B cell (primary cell): Measurements from ENCODE around the gene FOXN3.

Source experiments
- CTCF ChIP-seq: fragments of 200-600 bp; IDR thresholded peaks from one replicate; pipeline ENCODE4 v1.8.0; 2022; ENCODE audit warnings: antibody characterized with exemption, mild to moderate bottlenecking
- EZH2 ChIP-seq: IDR thresholded peaks from 2 replicates; pipeline ENCODE4 v1.6.1; 2012; ENCODE audit warnings: borderline replicate concordance, low read depth, mild to moderate bottlenecking, moderate library complexity, low read length; ENCODE audit not compliant: insufficient read depth, poor library complexity, severe bottlenecking

DNA sequence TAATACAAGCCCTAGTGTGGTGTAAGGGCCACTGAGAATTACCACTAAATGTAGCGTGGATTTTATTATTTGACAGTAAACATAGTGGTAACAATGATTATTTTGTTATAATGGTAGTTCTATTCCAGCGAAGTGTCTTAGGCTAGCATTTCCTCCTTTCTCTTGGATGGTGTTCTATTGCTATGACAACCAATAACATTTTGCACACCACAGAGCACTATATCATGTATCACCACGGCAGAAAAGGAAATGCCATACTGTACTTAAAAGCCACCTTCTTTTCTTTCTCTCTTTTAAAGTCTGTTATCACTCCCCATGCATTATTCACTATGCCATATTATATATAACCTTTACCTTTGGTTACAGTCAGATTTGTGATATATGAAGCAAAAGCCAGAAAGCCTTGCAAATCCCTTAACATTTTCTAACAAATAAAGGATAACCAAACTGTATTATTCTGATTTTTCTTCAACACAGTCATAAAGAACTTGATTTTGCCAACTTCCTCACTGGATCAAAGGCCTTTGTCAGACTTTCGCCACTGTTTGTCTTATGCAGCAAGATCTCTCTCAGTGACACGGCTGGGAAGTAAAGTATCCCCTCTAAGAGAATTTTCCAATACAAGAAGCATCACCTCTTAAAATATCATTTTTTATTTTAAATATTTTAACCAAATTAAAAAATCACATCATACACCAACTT is 195.8 kb downstream of the FOXN3 start:
- TF ChIP-seq EZH2 (no peak), CTCF (no peak)
